Left renal cortex interstitium (tissue), 4 donors: ENCODE data around the gene FAM216B. TPM values are rescaled to one million over a fixed set of nuclear protein-coding genes. Genes with fewer than 3 reads are reported as not detected.
"Not testable (repeated sequence)": the region's sequence is repeated elsewhere in the genome, so short reads cannot be mapped to it uniquely, and the experiment has no call there.

Source experiments
- DNase-seq, 4 donors: peaks; one replicate each; pipeline ENCODE4 v3.0.0-alpha.2; 2013; ENCODE audit warnings: low read depth in 4 of 4, low spot score in 2 of 4, missing footprints in 1 of 4
- polyA plus RNA-seq, 4 donors: library from polyadenylated mRNA; unstranded; fragments of 120-200 nt; gene quantifications; one replicate each; pipeline ENCODE4 v1.2.1, GENCODE V29; 2013; ENCODE audit not compliant: insufficient read length in 4 of 4

FAM216B gene
- polyA plus RNA-seq, 4 donors = 0.05 TPM; not detected in 3

- DNase-seq = no peak
Observed at GRCh38 chr13:42777467-42777866, 3.9 kb upstream of the FAM216B start.

- no peak for DNase-seq
Observed at GRCh38 chr13:42780044-42780443, 1.3 kb upstream of the FAM216B start.

- peak in 3 of 4 donors; percentile 21 to 27 (median 21) for DNase-seq
Observed at GRCh38 chr13:42786715-42787114, 5.3 kb downstream of the FAM216B start.

- DNase-seq = no peak
Observed at GRCh38 chr13:42788601-42789000, 7.2 kb downstream of the FAM216B start.

GRCh38 chr13:42792154-42792553, 10.8 kb downstream of the FAM216B start:
- DNase-seq = no peak

- no peak for DNase-seq
Observed at GRCh38 chr13:42794577-42795275, 13.3 kb downstream of the FAM216B start.

- DNase-seq = no peak
Observed at GRCh38 chr13:42795666-42796065, 14.3 kb downstream of the FAM216B start.

- DNase-seq = no peak
Observed at GRCh38 chr13:42796747-42797356, 15.5 kb downstream of the FAM216B start.

- no peak for DNase-seq
Observed at GRCh38 chr13:42798118-42798517, 16.7 kb downstream of the FAM216B start.

- no peak for DNase-seq
Observed at GRCh38 chr13:42800109-42800643, 18.8 kb downstream of the FAM216B start.

- DNase-seq = no peak
Observed at GRCh38 chr13:42803563-42804204, 22.3 kb downstream of the FAM216B start.

- DNase-seq = no peak
Observed at GRCh38 chr13:42804244-42804874, 23.0 kb downstream of the FAM216B start.

- no peak for DNase-seq
Observed at GRCh38 chr13:42807241-42807640, 25.9 kb downstream of the FAM216B start.

- DNase-seq = no peak
Observed at GRCh38 chr13:42807866-42808265, 26.5 kb downstream of the FAM216B start.

- DNase-seq = no peak
Observed at GRCh38 chr13:42808341-42808940, 27.1 kb downstream of the FAM216B start.

- no peak for DNase-seq
Observed at GRCh38 chr13:42812316-42812715, 30.9 kb downstream of the FAM216B start.

GRCh38 chr13:42814868-42815267, 33.5 kb downstream of the FAM216B start:
- DNase-seq = no peak

- no peak for DNase-seq
Observed at GRCh38 chr13:42815681-42816080, 34.3 kb downstream of the FAM216B start.

- DNase-seq = no peak
Observed at GRCh38 chr13:42816538-42816937, 35.2 kb downstream of the FAM216B start.

- DNase-seq = not testable (repeated sequence)
Observed at GRCh38 chr13:42819687-42820086, 38.3 kb downstream of the FAM216B start.

GRCh38 chr13:42820451-42820850, 39.1 kb downstream of the FAM216B start:
- DNase-seq = no peak
